Fibroblast of mammary gland (primary cell): ENCODE data around the gene KCNK4.

ENCODE experiments used
- DNase-seq: peaks from one replicate; pipeline ENCODE4 v3.0.0-alpha.2; 2010; ENCODE audit warnings: low read depth
- H3K4me3 ChIP-seq: 2 replicates; pipeline ENCODE4 v1.5.1; 2011; ENCODE audit warnings: low read depth, mild to moderate bottlenecking, low read length, moderate library complexity; ENCODE audit not compliant: control insufficient read depth
- TF ChIP-seq, protein P1 (sequence below): conservative IDR thresholded peaks from 2 replicates; pipeline ENCODE4 v1.5.1; 2011; ENCODE audit warnings: low read depth, low read length, inconsistent platforms; ENCODE audit not compliant: control insufficient read depth, insufficient read depth

The KCNK4 gene

DNA sequence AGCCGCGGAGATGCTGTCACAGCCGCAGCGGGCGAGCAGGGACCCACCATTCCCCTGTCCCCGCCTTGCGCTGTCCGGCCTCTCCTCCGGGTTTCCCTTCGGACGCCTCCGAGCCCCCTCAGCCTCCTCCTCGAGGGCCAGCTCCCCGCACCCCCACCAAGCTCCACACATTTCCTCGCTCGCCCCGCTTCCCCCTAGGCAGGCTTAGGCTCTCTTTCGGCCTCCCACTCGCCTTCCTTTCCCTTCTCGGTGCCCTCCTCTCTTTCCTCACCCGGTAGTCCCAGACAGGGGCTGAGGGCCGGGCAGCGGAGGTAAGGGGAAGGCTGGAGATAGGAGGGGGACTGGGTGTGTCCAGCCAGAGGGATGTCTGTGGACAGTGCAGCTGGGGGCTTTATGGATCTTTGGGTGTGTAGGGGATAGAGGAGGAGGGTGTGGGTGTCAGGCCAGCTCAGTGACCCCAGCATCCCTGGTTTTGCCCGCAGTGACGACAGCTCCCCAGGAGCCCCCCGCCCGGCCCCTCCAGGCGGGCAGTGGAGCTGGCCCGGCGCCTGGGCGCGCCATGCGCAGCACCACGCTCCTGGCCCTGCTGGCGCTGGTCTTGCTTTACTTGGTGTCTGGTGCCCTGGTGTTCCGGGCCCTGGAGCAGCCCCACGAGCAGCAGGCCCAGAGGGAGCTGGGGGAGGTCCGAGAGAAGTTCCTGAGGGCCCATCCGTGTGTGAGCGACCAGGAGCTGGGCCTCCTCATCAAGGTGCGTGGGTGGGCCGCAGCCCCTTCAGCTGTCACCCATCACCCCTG lies 1.6 kb downstream of the KCNK4 start:
- TF ChIP-seq, protein P1, sequence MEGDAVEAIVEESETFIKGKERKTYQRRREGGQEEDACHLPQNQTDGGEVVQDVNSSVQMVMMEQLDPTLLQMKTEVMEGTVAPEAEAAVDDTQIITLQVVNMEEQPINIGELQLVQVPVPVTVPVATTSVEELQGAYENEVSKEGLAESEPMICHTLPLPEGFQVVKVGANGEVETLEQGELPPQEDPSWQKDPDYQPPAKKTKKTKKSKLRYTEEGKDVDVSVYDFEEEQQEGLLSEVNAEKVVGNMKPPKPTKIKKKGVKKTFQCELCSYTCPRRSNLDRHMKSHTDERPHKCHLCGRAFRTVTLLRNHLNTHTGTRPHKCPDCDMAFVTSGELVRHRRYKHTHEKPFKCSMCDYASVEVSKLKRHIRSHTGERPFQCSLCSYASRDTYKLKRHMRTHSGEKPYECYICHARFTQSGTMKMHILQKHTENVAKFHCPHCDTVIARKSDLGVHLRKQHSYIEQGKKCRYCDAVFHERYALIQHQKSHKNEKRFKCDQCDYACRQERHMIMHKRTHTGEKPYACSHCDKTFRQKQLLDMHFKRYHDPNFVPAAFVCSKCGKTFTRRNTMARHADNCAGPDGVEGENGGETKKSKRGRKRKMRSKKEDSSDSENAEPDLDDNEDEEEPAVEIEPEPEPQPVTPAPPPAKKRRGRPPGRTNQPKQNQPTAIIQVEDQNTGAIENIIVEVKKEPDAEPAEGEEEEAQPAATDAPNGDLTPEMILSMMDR: no peak
- DNase-seq: no peak
- H3K4me3 ChIP-seq: no peak overlapping the region

DNA sequence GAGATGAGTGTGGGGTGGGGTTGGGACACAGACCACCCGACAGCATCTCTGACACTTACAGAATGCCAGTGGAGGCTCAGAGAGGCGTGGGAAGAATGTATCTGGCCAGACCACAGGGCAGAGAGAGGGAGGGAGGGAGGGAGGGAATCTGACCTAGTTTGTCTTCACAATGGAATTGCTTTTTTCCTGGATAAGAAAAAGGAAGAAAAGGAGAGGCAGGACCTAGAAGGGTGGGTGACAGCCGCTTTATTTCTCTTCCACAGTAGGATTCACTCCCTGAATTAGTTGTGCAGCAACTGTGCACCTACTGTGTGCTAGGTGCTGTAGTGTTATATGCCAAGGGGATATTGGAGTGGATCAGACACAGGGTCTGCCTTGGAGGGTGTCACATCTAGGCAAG lies 3.7 kb downstream of the KCNK4 start:
- TF ChIP-seq, protein P1: no peak
- no peak for DNase-seq
- no peak overlapping the region for H3K4me3 ChIP-seq

DNA sequence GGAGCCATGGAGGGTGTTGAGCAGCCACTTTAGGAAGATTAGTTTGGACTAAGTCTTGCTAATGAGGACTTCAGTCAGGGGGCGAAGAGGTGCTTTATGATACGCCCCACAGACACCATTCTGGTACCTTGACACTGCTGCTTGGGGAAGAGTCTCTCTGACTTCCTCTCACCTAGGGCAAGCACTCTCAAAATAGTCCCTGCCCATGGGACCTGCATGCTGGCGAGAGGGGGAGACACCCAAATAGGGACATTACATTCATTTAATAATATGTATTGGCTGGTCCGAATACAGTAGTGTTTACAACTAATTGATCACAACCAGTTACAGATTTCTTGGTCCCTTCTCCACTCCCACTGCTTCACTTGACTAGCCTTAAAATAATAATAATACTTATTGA lies 4.7 kb downstream of the KCNK4 start:
- DNase-seq: no peak
- TF ChIP-seq, protein P1: no peak
- no peak overlapping the region for H3K4me3 ChIP-seq

DNA sequence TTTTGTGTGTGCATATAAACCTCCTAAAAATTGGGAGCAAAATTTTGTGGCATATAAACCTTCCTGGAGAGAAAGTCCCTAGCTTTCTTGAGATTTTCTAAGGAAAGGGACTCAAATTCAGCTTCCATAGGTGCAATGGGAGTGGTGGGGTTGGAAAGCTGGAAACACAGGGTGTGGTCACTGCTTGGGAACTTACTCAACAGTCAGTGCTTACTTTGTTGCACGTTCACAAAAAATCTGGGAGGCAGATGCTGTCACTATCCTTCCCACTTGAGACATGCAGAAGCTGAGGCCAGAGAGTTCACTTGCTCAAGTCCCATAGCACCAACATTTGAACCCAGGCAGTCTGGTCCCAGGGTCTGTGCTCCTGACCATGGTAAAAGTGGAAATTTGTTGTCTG lies 5.1 kb downstream of the KCNK4 start:
- TF ChIP-seq, protein P1: no peak
- no peak for DNase-seq
- no peak overlapping the region for H3K4me3 ChIP-seq

DNA sequence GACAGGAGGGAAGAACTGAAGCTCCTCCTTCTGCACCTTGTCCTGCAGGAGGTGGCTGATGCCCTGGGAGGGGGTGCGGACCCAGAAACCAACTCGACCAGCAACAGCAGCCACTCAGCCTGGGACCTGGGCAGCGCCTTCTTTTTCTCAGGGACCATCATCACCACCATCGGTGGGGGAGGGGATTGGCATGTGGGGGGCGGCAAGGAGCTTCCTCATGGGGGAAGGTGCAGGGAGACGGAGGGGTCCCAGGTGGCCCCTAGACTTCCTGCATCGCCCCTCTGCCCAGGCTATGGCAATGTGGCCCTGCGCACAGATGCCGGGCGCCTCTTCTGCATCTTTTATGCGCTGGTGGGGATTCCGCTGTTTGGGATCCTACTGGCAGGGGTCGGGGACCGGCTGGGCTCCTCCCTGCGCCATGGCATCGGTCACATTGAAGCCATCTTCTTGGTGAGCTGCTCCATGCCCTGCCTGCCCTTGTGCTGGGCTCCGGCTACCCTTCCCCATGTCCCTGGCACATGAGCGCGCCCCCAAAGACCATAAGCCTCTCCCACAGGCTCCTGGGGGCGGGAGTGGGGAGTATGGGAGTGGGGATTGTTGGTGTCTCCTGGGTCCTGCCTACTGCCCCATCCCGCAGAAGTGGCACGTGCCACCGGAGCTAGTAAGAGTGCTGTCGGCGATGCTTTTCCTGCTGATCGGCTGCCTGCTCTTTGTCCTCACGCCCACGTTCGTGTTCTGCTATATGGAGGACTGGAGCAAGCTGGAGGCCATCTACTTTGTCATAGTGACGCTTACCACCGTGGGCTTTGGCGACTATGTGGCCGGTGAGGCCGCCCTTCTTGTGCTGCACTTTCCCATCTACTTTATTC lies 6.0 kb downstream of the KCNK4 start:
- no peak for DNase-seq
- H3K4me3 ChIP-seq: no peak overlapping the region
- TF ChIP-seq, protein P1: no peak

DNA sequence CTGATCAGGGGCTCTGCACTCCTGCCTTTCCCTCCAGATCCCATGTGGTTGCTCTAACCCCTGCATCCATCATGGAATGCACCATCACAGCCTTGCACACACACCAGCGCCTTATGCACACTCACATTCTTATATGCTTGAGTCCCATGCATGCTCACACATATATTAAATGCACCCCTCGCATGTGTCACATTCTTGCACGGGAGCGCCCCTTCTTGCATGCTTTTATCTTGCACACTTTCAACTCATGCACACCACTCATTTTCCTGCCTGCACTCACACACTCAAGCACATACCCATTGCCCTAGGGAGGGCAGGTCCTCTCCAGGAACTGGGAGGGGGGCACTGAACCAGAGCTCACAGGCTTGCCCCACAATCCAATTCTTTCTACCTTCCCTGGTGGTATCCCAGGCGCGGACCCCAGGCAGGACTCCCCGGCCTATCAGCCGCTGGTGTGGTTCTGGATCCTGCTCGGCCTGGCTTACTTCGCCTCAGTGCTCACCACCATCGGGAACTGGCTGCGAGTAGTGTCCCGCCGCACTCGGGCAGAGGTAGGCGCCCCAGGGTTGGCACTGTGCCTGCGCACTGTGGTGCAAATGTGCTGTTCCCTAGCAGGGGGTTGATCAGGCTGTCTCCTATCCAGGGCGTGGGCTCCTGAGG lies 6.7 kb downstream of the KCNK4 start:
- TF ChIP-seq, protein P1: no peak
- no peak overlapping the region for H3K4me3 ChIP-seq
- no peak for DNase-seq
